ENCODE measurements around the gene ZNF862.
"Not testable (repeated sequence)": the region's sequence is repeated elsewhere in the genome, so short reads cannot be mapped to it uniquely, and the experiment has no call there.

Gene ZNF862

GRCh38 chr7:149824748-149825566, 13.2 kb upstream of the ZNF862 start:
- no peak for DNase-seq (ENCODE audit: low read depth in 2 of 2)

- DNase-seq (ENCODE audit: low read depth in 2 of 2) = no peak
These were observed 12.4 kb upstream of the ZNF862 start for GRCh38 chr7:149825567-149826343.

- no peak for DNase-seq (ENCODE audit: low read depth in 2 of 2)
These were observed 11.7 kb upstream of the ZNF862 start for GRCh38 chr7:149826344-149827088.

GRCh38 chr7:149827089-149827981, 10.8 kb upstream of the ZNF862 start:
- no peak for DNase-seq (ENCODE audit: low read depth in 2 of 2)

- no peak for DNase-seq (ENCODE audit: low read depth in 2 of 2)
These were observed 9.5 kb upstream of the ZNF862 start for GRCh38 chr7:149828357-149829309.

- DNase-seq (ENCODE audit: low read depth in 2 of 2) = not testable (repeated sequence)
These were observed 7.6 kb upstream of the ZNF862 start for GRCh38 chr7:149830527-149830926.

- DNase-seq (ENCODE audit: low read depth in 2 of 2) = no peak
These were observed 7.0 kb upstream of the ZNF862 start for GRCh38 chr7:149830997-149831740.

- no peak for DNase-seq (ENCODE audit: low read depth in 2 of 2)
These were observed 6.4 kb upstream of the ZNF862 start for GRCh38 chr7:149831741-149832219.

- DNase-seq (ENCODE audit: low read depth in 2 of 2) = no peak
These were observed 5.7 kb upstream of the ZNF862 start for GRCh38 chr7:149832332-149833041.

GRCh38 chr7:149833495-149834130, 4.6 kb upstream of the ZNF862 start:
- no peak for DNase-seq (ENCODE audit: low read depth in 2 of 2)

GRCh38 chr7:149834601-149835000, 3.6 kb upstream of the ZNF862 start:
- DNase-seq (ENCODE audit: low read depth in 2 of 2) = no peak

GRCh38 chr7:149836434-149836833, 1.7 kb upstream of the ZNF862 start:
- DNase-seq (ENCODE audit: low read depth in 2 of 2) = no peak

- DNase-seq (ENCODE audit: low read depth in 2 of 2) = no peak
These were observed 481 bp upstream of the ZNF862 start for GRCh38 chr7:149837564-149838223.

GRCh38 chr7:149838992-149839408, 825 bp downstream of the ZNF862 start:
- DNase-seq (ENCODE audit: low read depth in 2 of 2) = no peak

GRCh38 chr7:149839933-149840332, 1.8 kb downstream of the ZNF862 start:
- DNase-seq (ENCODE audit: low read depth in 2 of 2) = no peak

GRCh38 chr7:149843566-149843965, 5.4 kb downstream of the ZNF862 start:
- no peak for DNase-seq (ENCODE audit: low read depth in 2 of 2)

GRCh38 chr7:149844445-149844844, 6.3 kb downstream of the ZNF862 start:
- DNase-seq (ENCODE audit: low read depth in 2 of 2) = no peak
